GM20000 (cell line): ENCODE data around the gene CAP2.

ENCODE experiments used
- DNase-seq: peaks from one replicate; pipeline ENCODE4 v3.0.0; 2012; ENCODE audit warnings: low spot score
- TF ChIP-seq, protein P1 (sequence below): IDR thresholded peaks from 2 replicates; pipeline ENCODE4 v1.5.1; 2012; ENCODE audit warnings: mild to moderate bottlenecking, control low read depth; ENCODE audit errors: extremely low read depth, missing control alignments

The CAP2 gene

DNA sequence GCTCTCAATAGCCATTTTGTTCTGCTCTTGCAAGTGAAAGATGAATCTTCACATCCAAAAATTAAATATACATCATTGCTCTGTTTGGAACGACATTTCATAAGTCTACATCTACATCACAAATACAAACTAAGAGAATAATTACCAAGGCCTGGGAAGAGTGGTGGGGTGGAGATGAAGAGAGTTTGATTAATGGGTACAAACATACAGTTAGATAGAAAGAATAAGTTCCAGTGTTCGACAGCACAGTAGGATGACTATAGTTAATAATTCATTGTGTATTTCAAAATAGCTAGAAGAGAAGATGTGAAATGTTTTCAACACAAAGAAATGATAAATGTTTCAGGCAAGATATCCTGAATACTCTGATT is 38.0 kb upstream of the CAP2 start:
- TF ChIP-seq, protein P1, sequence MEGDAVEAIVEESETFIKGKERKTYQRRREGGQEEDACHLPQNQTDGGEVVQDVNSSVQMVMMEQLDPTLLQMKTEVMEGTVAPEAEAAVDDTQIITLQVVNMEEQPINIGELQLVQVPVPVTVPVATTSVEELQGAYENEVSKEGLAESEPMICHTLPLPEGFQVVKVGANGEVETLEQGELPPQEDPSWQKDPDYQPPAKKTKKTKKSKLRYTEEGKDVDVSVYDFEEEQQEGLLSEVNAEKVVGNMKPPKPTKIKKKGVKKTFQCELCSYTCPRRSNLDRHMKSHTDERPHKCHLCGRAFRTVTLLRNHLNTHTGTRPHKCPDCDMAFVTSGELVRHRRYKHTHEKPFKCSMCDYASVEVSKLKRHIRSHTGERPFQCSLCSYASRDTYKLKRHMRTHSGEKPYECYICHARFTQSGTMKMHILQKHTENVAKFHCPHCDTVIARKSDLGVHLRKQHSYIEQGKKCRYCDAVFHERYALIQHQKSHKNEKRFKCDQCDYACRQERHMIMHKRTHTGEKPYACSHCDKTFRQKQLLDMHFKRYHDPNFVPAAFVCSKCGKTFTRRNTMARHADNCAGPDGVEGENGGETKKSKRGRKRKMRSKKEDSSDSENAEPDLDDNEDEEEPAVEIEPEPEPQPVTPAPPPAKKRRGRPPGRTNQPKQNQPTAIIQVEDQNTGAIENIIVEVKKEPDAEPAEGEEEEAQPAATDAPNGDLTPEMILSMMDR, result no peak
- no peak for DNase-seq

- TF ChIP-seq, protein P1, result no peak
- no peak for DNase-seq
These were observed 34.9 kb upstream of the CAP2 start for GRCh38 chr6:17358515-17358914.

DNA sequence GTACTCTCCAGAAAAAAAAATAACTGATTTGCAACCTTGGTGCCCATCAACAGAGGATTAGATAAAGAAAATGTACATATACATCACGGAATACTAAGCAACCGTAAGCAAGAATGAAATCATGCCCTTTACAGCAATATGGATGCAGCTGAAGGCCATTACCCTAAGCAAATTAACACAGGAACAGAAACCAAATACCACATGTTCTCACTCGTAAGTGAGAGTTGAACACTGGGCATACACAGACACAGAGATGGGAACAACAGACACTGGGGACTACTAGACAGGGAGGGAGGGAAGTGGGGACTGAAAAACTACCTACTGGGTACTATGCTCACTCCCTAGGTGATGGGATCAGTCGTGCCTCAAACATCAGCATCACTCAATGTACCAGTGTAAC is 32.8 kb upstream of the CAP2 start:
- TF ChIP-seq, protein P1, result no peak
- DNase-seq, result no peak

- no peak for DNase-seq
- TF ChIP-seq, protein P1, result no peak
These were observed 32.4 kb upstream of the CAP2 start for GRCh38 chr6:17361013-17361412.

DNA sequence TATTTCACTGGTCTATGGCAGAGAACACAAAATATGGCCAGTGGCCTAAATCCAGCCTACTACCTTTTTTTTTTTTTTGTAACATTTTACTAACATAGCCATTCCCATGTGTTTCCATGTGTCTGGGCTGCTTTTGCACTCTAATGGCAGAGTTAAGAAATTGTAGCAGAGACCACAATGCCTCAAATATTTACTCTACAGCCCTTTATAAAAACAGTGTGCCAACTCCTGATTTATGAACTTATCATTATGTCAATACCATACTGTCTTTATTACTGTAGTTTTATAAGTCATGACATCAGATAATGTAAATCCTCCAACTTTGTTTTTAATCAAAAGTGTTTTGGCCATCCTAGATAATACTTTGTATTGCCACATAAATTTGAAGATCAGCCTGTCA is 27.4 kb upstream of the CAP2 start:
- DNase-seq, result no peak
- TF ChIP-seq, protein P1, result no peak

DNA sequence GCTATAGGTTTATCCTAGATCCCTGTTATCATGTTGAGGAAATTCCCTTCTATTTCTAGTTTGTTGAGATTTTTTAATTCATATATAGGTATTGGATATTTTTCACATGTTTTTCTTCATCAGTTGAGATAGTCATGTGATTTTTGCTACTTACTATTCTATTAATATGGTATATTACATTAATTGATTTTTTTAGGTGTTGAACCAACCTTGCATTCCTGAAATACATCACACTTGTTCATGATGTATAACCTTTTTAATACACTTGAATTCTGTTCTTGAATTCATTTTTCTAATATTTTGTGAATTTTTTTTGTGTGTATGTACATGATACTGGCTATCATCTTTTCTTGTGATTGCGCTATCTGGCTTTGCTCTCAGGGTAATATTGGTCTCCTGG is 25.5 kb upstream of the CAP2 start:
- TF ChIP-seq, protein P1, result no peak
- no peak for DNase-seq

GRCh38 chr6:17381424-17382147 is 11.8 kb upstream of the CAP2 start:
- DNase-seq, result no peak
- TF ChIP-seq, protein P1, result no peak
